Measurements from ENCODE around the gene SCAP.

GRCh38 chr3:47365213-47366153 lies 110.3 kb downstream of the SCAP start:
- TF ChIP-seq BCL3 (CRISPR knock-in tag; IDR thresholded peaks at IDR 0.05) (no peak), ZFP91 (CRISPR knock-in tag; IDR thresholded peaks at IDR 0.05; ENCODE audit: borderline replicate concordance) (no peak), BHLHE40 (IDR thresholded peaks at IDR 0.05; ENCODE audit: low read length) (no peak), HMGXB4 (CRISPR knock-in tag; IDR thresholded peaks at IDR 0.05; ENCODE audit: borderline replicate concordance in 1 of 2, low read depth in 1 of 2) (no peak), TRIM24 (CRISPR knock-in tag; IDR thresholded peaks at IDR 0.05) (no peak), ZHX1 (CRISPR knock-in tag; IDR thresholded peaks at IDR 0.05; ENCODE audit: low read depth) (no peak), RNF219 (CRISPR knock-in tag; IDR thresholded peaks at IDR 0.05) (no peak), POLR2A (IDR thresholded peaks at IDR 0.05; ENCODE audit: insufficient read depth in 1 of 2, low read depth in 2 of 2, low read length in 2 of 2) (no peak), CTCF (CRISPR knock-in tag; IDR thresholded peaks at IDR 0.05) (no peak), ZNF274 (CRISPR knock-in tag; IDR thresholded peaks at IDR 0.05) (no peak), USF2 (IDR thresholded peaks at IDR 0.05; ENCODE audit: low read depth, low read length) (no peak), USF2 (CRISPR knock-in tag; IDR thresholded peaks at IDR 0.05; ENCODE audit: borderline replicate concordance) (no peak)

Data from HepG2 (cell line).